GM19238 (cell line): ENCODE results near the gene UGT1A4.
"Not testable (repeated sequence)": the region's sequence is repeated elsewhere in the genome, so short reads cannot be mapped to it uniquely, and the experiment has no call there.

Source experiments
- DNase-seq: peaks from one replicate; pipeline ENCODE4 v3.0.0; 2011; ENCODE audit warnings: low spot score; ENCODE audit not compliant: insufficient read length

Gene UGT1A4

DNA sequence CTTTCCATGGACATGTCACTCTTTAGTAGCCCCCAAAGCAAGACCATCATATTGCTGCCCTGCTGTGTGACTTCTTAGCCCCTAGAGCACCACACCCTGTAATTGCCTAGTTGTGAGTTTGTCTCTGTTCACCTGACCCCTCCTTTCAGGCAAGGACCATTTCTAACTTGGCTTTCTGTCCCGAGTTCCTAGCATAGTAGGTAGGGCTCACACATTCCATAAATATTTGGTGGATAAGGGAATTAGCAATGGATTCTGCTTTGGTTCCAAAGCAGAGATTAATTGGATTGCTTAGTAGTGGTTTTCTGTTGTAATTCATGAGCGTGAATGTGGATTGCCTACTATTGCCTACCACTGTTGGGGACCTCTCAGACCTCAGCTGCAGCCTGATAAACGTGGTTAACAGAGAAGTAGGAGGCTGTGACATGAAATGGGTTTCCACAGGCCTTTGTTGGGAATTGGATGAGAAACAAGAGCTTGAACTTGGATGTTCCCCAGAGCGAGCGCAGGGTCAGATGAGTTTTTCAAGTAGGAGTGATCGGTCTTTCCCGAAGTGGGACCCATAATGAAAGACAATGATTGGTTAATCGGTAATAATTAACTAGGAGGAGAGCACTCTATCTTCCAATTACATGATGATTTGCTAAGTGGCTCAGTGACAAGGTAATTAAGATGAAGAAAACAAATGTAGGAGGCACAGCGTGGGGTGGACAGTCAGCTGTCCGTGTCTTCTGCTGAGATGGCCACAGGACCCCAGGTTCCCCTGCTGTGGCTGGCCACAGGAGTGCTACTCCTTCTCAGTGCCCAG is 28.1 kb downstream of the UGT1A4 start:
- DNase-seq: no peak

DNA sequence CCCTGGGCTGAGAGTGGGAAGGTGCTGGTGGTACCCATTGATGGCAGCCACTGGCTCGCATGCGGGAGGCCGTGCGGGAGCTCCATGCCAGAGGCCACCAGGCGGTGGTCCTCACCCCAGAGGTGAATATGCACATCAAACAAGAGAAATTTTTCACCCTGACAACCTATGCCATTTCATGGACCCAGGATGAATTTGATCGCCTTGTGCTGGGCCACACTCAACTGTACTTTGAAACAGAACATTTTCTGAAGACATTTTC is 28.7 kb downstream of the UGT1A4 start:
- DNase-seq: no peak

DNA sequence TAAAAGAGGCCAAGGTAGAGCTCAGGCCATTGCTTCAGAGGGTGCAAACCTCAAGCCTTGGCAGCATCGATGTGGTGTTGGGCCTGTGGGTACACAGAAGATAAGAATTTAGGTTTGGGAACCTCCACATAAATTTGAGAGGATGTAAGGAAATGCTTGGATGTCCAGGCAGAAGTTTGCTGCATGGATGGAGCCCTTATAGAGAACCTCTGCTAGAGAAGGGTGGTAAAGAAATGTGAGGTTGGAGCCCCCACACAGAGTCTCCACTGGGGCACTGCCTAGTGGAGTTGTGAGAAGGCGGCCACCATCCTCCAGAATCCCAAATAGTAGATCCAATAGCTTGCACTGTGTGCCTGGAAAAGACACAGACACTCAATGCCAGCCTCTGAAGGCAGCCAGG is 32.2 kb downstream of the UGT1A4 start:
- DNase-seq: not testable (repeated sequence)

DNA sequence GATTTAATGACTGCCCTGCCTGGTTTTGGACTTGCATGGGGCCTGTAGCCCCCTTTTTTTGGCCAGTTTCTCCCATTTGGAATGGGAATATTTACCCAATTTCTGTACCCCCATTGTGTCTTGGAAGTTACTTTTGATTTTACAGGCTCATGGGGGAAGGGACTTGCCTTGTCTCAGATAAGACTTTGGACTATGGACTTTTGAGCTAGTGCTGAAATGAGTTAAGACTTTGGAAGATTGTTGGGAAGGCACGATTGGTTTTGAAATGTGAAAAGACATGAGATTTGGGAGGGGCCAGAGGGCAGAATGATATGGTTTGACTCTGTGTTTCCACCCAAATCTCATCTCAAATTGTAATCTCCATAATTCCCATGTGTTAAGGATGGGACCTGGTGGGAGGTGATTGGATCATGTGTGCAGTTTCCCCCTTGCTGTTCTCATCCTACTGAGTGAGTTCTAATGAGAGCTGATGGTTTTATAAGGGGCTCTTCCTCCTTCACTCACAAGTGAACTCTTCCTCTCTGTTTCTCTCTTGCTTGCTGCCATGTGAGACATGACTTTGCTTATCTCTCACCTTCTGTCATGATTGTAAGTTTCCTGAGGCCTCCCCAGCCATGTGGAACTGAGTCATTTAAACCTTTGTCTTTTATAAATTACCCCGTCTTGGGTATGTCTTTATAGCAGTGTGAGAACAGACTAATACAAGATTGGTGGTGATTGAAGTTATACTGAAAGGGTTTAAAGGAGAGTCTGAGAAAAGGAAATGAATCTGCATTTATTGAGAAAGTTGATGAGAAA is 32.9 kb downstream of the UGT1A4 start:
- not testable (repeated sequence) for DNase-seq

DNA sequence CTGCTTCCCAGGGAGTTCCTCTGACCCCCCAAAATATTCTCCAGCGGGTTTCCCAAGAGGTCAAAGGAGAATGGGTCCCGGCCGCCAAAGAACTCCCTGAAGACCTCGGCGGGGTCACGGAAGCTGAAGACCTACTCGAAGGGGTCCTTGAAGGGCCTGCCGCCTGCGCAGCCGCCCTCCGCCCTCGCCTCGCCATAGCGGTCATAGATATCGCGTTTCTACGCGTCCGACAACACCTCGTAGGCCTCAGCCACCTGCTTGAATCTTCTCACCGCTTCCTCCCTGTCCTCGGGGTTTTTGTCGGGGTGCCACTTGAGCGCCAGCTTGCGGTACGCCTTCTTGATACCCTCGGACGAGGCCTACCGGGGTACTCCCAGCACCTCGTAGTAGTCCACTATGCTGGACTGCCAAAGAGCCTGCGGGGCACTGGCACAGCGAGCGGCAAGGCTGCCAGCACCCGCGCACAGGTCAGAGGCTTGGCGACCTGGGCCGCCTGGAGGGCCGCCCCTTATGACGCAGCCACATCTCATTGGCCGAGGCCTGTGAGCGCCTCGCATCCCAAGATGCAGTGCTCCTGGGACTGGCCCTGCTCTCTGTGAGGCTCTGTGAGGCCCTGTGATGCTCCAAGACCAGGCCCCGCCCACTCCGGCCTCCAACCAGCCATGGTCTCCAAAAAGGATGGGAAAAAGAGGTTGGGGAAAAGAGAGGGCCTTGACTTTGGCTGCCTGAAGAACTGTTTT is 36.5 kb downstream of the UGT1A4 start:
- DNase-seq: no peak

DNA sequence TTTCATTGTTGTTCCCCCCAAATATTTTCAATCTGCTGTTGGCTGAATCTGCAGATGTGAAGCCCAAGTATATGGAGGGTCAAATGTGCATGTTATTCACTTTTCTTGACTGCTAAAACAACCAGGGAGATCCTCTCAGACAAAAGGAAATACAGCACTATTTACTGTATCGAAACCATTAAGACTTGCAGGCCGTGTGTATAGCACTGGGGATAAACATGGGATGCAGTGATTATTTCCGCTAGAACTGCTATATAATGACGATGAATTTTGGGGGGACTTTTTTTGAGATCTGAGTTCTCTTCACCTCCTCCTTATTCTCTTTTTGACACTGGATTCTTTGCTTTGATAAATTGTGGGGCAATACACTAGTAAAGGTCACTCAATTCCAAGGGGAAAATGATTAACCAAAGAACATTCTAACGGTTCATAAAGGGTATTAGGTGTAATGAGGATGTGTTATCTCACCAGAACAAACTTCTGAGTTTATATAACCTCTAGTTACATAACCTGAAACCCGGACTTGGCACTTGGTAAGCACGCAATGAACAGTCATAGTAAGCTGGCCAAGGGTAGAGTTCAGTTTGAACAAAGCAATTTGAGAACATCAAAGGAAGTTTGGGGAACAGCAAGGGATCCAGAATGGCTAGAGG is 38.0 kb downstream of the UGT1A4 start:
- DNase-seq: no peak

DNA sequence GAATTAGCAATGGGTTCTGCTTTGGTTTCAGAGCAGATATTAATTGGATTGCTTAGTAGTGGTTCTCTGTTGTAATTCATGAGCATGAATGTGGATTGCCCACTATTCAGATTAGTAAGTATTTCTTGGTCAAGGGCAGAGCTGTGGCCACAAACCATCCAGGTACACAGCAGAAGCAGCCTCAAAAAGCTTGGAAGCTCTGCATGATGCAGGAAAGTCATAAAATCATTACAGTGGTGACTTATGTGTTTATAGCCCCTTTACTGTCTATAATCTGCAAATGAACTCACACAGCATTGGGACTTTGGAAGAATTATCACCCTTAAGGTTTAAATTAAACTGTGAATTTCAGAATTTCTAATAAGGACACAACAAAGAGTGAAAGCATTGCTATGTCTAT is 39.6 kb downstream of the UGT1A4 start:
- DNase-seq: no peak

DNA sequence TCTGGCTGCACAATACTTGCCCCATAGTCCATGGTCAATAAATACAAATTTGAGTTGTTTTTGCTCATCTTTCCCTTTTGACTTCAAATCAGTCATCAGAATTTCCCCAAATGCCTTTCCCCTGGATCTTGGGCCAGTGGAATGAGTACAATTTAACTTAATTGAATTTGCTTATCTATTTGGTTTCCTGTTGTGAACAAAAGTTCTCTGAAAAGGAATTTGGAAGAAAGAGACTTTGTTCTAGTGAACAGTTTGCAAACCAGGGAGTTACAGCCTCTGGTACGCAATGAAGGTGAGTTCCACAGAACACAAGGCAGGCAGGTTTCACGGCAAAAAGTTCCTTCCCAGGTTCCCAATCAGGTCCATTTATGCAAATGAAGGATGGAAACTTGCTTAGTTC is 40.3 kb downstream of the UGT1A4 start:
- DNase-seq: no peak

DNA sequence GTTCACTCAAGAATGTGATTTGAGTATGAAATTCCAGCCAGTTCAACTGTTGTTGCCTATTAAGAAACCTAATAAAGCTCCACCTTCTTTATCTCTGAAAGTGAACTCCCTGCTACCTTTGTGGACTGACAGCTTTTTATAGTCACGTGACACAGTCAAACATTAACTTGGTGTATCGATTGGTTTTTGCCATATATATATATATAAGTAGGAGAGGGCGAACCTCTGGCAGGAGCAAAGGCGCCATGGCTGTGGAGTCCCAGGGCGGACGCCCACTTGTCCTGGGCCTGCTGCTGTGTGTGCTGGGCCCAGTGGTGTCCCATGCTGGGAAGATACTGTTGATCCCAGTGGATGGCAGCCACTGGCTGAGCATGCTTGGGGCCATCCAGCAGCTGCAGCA is 41.5 kb downstream of the UGT1A4 start, which contains the start of gene UGT1A1:
TSS of gene UGT1A1 (plus strand) at position 228 of the 400 bp plus-strand sequence. CDS start at position 246, 18 bp downstream.
- DNase-seq: no peak

DNA sequence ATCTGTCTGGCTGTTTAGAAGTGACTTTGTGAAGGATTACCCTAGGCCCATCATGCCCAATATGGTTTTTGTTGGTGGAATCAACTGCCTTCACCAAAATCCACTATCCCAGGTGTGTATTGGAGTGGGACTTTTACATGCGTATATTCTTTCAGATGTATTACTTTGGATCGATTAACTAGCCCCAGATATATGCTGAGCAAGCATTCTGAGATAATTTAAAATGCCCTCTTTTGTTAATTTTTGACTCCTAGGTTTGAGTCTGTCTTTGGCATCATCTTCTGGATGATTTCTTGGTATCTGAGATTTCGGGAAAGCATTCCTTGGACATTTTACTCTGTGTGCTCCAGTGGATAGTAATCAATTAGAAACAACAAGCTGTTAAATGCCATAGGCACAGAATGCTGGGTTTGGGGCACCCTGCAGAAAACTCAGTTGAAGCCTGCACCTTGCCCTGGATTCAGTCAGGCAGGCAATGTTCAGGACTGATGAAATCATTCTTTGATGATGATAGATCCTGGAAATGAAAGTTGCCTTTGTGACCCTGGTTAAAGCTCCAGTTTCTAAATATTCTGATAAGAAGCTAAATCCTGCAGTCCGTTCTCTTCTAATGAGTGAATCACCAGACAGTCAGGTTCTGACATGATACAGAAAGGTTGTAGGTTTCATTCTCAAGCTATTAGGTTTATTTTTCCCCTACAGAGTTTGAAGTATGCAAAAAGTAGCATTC is 42.7 kb downstream of the UGT1A4 start:
- DNase-seq: no peak

DNA sequence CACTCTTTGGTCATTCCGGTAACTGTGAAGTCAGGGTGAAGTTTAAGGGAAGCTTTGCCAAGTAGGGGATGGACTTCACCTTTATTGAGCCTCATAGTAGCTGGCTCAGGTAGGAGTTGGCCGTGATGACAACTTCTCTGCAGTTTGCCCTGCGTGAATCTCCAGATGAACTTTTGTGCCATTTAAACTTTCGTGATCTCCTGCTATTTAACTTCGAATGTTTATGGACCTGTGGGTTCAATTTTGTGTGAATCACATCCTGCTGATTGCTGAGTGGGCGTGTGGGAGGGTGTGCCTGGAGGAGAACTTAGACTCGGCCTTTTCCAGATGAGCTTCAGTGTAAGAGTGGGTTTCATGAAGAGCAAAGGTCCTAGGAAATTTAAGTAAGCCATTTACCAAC is 45.7 kb downstream of the UGT1A4 start:
- no peak for DNase-seq

DNA sequence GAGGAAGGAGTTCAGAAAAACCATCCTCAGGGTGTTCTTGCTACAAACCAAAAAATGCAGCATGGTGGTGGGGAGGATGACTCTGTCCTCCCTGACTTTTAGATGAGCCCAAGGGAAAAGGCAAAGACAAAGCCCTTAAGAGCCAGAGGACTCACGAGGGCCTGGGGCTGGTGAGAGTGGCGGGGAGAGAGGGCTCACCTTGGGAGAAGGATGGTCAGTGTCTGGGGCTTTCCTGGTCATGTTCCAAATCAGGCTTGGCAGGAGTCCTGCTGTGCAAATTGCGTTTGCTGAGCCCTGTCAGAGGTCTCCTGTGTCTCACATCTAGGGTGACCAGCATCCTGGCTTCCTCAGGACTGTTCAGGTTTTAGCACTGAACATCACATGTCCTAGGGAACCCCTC is 46.2 kb downstream of the UGT1A4 start:
- DNase-seq: no peak

DNA sequence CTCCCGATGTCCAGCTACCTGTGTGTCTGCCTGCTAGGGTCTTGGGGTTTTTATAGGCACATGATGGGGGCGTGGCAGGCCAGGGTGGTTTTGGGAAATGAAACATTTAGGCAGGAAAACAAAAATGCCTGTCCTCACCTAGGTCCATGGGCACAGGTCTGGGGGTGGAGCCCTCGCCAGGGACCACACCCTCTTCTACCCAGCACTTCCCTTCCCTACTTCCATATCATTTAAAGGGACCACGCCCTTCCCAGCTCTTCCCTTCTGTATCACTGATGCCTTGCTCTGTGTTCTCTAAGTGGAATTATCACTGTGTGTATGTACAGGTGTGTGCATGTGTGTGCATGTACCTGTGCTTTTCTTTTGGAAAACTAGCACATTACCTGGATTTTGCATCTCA is 47.9 kb downstream of the UGT1A4 start:
- DNase-seq: no peak

DNA sequence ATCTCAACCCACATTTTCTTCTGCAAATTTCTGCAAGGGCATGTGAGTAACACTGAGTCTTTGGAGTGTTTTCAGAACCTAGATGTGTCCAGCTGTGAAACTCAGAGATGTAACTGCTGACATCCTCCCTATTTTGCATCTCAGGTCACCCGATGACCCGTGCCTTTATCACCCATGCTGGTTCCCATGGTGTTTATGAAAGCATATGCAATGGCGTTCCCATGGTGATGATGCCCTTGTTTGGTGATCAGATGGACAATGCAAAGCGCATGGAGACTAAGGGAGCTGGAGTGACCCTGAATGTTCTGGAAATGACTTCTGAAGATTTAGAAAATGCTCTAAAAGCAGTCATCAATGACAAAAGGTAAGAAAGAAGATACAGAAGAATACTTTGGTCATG is 49.5 kb downstream of the UGT1A4 start:
- no peak for DNase-seq

DNA sequence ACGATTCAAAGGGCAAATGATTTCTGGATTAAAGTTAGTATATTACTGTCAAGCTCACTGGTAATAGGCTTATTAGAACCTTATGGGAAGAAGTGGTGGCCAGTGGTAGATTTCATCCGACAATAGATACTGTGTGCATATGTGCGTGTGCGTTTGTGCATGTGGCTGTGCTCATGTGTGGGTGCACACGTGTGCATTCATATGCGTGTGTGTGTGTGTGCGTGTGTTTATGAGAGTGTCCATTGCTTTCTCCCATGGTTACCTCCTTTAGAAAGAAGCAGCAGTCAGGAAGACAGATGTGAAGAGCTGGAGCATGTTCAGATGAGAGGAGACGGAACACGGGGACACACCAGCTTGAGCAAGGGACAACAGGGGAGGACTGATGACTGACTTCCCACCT is 50.7 kb downstream of the UGT1A4 start:
- DNase-seq: no peak

DNA sequence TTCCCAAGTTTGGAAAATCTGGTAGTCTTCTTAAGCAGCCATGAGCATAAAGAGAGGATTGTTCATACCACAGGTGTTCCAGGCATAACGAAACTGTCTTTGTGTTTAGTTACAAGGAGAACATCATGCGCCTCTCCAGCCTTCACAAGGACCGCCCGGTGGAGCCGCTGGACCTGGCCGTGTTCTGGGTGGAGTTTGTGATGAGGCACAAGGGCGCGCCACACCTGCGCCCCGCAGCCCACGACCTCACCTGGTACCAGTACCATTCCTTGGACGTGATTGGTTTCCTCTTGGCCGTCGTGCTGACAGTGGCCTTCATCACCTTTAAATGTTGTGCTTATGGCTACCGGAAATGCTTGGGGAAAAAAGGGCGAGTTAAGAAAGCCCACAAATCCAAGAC is 53.6 kb downstream of the UGT1A4 start:
- no peak for DNase-seq

DNA sequence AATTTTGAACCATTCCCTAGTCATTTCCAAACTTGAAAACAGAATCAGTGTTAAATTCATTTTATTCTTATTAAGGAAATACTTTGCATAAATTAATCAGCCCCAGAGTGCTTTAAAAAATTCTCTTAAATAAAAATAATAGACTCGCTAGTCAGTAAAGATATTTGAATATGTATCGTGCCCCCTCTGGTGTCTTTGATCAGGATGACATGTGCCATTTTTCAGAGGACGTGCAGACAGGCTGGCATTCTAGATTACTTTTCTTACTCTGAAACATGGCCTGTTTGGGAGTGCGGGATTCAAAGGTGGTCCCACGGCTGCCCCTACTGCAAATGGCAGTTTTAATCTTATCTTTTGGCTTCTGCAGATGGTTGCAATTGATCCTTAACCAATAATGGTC is 54.0 kb downstream of the UGT1A4 start:
- no peak for DNase-seq

DNA sequence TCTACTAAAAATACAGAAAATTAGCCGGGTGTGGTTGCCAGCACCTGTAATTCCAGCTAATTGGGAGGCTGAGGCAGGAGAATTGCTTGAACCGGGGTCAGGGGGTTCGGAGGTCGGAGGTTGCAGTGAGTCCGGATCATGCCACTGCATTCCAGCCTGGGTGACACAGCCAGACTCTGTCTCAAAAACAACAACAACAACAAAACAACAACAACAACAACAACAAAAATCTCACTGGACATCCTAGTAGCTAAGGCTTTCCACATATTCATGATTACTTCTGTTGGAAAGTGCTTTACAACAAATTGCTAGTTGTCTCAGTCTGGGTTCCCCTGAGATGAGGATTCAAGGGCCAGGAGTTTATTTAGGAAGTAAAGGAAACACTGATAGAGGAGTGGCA is 55.3 kb downstream of the UGT1A4 start:
- no peak for DNase-seq

DNA sequence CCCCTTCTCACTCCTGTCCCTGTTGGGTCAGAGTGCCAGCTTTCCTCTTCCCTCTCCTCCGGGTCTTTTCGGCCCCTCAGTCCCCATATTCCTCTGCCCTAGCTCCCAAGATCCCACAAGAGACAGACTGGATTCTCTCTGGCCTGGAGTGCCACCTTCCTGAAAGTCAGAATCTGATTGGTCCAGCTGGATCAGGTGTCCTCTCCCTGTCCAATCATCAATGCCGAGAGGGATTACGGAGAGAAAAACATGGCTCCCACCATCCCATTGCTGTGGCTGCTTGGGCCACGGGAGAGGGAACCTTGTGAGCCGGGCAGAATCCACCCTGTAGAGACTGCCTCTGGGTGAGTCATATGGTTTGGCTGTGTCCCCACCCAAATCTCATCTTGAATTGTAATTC is 56.9 kb downstream of the UGT1A4 start:
- DNase-seq: no peak

DNA sequence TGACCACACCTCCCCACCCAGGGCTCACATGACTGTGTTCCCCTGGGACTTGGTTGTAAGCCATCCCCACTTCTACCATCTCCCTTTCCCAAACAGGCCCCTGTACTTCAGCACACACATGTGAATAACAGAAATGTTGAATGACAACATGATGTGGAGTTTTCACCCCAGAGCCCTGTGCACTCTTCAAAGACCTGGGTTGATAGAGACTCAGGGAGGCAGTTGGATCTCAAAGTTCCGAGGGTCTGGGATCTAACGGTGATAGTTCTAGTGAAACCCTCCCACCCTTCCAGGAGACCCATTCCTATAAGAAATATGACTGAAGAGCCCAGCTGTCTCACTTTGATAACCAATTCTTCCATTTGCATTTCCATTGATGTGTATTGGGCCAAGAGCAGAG is 59.5 kb downstream of the UGT1A4 start, which contains the start of gene MROH2A:
TSS of gene MROH2A (plus strand) at position 301 of the 400 bp plus-strand sequence. CDS start 1,029 bp downstream, outside the sequence.
- no peak for DNase-seq

DNA sequence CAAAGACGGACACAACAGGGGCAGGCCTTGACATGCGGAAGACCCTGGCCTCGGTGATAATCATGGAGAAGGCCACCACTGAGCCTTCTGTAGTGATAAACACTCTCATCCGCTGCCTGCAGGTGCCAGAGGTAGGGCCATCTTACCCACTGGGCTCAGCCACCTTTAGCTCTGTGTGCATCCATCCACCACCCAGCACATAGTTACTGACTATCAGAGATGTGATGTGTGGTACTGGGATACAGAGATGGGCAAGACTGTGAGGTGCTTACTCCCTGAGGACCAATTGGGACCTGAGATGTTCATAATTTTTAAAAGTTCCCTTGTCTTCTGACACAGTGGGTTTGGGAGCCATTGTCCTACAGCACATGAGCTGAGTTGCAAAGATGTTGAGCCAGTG is 61.2 kb downstream of the UGT1A4 start:
- DNase-seq: no peak
